NCI-H2107 (cell line): ENCODE results near the gene ADK.
"Not testable (repeated sequence)": the region's sequence is repeated elsewhere in the genome, so short reads cannot be mapped to it uniquely, and the experiment has no call there.

Experiments
- DNase-seq: peaks from one replicate; lab custom pipeline; 2025; lab: John Stamatoyannopoulos, UW

ADK gene

GRCh38 chr10:74300666-74301065, 149.6 kb downstream of the ADK start:
- no peak for DNase-seq

GRCh38 chr10:74305730-74306129, 154.7 kb downstream of the ADK start:
- no peak for DNase-seq

DNA sequence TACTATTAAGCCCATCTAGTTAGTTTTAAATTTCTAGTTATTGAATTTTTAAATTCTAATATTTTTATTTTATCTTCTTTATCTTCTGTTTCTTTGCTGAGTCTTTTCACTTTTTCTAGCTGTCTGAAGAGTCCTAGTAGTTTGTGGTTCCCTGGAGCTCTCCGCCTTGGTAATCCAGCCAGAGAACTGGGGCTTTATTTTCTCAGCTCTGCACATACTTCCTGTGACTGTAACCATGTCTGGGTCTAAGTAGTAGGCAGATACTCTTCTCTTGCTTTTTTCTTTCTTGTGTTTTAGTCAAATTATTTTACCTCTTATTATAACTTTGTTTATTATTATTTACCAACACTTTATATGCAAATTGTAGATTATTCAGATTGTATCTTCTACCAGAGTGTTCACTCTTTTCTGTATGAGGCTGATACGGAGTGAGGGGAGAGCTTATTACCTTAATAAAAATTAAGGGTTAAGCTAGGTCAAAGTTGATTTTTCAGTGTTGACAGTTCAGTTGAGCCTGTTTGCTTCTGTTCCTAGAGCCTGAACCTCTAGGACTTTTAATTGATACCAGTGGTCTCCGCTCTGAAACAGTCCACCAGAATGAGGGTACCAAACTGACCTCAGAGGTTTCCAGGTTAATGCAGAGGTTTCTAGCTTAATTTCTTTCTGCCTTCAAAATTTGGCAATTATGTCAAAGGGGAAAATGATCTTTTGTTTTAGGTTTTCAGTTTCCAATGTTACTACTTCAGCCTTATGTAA, 155.4 kb downstream of the ADK start:
- no peak for DNase-seq

- no peak for DNase-seq
These were observed 156.1 kb downstream of the ADK start for GRCh38 chr10:74307061-74307651.

- DNase-seq: no peak
These were observed 159.7 kb downstream of the ADK start for GRCh38 chr10:74310652-74311257.

- DNase-seq: no peak
These were observed 163.1 kb downstream of the ADK start for GRCh38 chr10:74314166-74314565.

DNA sequence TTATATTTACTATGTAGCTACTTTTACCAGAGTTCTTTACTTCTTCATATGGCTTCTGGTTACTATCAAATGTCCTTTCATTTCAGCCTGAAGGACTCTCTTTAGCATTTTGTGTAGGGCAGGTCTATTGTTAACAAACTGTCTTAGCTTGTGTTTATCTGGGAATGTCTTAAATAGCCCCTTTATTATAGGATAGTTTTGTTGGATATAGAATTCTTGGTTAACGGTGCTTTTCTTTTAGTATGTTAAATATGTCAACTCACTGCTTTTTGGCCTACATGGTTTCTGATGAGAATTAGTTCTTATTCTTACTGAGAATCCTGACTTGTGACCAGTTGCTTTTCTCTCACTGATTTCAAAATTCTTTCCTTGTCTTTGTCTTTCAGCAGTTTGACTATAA, 169.0 kb downstream of the ADK start:
- DNase-seq: no peak

GRCh38 chr10:74320717-74321116, 169.7 kb downstream of the ADK start:
- no peak for DNase-seq

- DNase-seq: no peak
These were observed 171.1 kb downstream of the ADK start for GRCh38 chr10:74322141-74322540.

DNA sequence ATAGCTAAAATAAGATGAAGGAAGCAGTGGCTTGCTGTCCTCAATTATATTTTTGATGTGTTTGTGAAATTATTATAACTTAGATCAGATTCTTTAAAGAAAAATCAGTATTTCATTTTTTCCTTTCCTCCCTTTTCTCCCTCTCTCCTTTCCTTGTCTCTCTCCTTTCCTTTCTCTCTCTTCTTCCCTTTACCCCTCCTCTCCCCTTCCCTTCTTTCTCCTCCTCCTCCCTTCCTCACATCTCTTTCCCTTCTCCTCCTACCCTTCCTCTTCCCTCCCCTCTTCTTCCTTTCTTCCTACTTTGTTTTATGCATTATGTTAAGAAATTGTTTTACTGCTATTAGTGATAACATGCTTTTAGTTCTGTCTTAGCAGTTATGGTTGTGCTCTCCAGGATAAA, 171.5 kb downstream of the ADK start:
- DNase-seq: no peak

DNA sequence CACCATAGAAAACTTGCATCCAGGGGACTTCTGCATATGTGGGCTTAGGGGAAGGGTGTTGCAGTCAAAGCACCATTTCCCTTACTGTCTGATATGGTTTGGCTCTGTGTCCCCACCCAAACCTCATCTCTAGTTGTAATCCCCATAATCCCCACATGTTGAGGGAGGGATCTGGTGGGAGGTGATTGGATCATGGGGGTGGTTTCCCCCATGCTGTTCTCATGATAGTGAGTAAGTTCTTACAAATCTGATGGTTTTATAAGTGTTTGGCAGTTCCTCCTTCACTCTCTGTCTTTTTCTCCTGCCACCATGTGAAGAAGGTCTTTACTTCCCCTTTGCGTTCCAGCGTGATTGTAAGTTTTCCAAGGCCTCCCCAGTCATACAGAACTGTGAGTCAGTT, 177.4 kb downstream of the ADK start:
- no peak for DNase-seq

GRCh38 chr10:74329873-74330272, 178.9 kb downstream of the ADK start:
- no peak for DNase-seq

- no peak for DNase-seq
These were observed 179.6 kb downstream of the ADK start for GRCh38 chr10:74330646-74331045.

DNA sequence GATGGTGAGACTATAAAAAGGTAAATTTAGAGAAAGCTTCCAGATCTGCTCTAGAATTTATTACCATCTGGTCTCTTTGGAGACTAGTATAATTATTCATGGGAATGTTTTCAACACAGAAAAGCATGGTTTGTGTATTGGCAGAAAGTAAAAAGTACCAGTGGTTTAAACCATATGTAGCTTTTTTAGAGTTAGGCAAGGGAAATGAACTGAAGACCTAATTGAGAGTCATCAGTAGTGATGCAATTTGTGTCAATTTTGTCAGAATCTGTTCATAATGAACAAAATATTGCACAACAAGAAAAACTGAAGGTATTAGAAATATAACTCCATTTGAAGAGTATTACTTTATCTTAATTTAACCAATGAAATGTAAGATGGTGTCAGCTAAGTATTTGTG, 181.4 kb downstream of the ADK start:
- no peak for DNase-seq

- no peak for DNase-seq
These were observed 182.2 kb downstream of the ADK start for GRCh38 chr10:74333174-74333573.

DNA sequence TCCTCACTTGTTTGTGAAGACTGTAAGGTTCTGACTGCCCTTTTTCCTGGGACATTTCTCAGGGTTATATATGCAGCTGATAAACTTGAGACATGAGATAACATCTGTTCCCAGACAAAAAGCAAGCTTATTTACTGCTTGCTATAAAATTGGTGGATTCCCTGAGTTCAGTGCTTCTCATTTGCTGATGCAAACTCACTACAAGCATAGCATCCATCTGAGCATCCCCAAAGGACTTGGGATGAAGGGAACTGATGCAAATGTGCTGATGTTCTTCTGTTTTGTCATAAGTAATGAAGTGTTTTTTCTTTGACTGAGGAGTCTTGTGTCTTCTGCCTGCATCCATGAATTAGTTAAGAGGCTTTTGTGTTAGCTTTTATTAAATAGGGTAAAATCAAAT, 183.2 kb downstream of the ADK start:
- DNase-seq: no peak

DNA sequence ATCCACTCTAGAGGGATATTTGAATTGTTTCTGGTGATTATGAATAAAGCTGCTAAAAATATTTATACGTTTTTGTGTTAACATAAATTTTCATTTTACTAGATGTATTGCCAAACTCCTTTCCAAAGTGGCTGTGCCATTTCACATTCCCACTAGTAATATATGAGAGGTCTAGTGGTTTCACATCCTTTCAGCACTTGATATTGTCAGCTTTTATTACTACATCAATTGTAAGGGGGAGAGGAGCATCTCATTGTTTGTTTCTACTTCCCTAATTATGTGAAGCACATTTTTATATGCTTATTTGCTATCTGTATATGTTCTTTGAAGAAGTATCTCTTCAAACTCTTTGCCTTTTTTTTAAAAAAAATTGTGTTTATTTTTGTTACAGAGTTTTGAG, 184.5 kb downstream of the ADK start:
- DNase-seq: no peak

DNA sequence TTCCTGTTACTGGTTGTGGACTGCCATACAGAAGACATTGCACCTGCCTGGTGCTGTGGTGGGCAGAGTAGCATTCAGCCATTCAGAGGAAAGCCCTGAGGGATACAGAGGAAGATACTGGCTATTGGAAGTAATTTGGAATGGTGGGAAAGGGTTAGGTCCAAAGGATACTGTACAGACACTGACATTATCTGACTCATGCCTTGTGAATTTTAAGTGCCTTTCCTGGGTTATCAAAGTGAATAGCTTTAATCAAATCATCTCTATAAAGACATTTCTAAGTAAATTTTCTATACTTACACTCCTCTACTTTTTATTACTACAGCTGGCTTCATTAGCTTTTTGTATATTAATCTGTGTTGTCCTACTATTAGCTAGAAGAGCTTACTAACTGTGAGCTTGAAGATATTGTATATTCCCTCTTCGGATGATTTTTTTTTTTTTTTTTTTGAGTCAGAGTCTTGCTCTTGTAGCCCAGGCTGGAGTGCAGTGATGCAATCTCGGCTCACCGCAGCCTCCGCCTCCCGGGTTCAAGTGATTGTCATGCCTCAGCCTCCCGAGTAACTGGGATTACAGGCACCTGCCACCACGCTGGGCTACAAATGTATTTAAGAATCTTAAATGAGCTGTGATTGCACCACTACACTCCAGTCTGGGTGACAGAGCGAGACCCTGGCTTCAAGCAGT, 186.5 kb downstream of the ADK start:
- no peak for DNase-seq

DNA sequence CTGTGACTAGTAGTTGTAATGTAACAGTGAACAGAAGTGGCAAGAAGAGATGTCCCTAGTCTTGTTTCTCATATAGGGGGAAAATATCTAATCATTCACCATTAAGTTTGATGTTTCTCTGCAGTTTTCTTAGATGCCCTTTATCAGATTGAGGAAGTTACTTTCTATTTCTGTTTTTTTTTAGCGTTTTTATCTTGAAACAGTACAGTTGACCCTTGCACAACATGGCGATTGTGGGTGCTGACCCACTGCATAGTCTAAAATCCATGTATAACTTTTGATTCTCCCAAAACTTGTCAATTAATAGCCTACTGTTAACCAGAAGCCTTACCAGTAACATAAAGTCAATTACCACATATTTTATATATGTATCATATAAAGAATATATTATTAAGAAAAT, 192.0 kb downstream of the ADK start:
- no peak for DNase-seq

- no peak for DNase-seq
These were observed 192.8 kb downstream of the ADK start for GRCh38 chr10:74343804-74344203.

DNA sequence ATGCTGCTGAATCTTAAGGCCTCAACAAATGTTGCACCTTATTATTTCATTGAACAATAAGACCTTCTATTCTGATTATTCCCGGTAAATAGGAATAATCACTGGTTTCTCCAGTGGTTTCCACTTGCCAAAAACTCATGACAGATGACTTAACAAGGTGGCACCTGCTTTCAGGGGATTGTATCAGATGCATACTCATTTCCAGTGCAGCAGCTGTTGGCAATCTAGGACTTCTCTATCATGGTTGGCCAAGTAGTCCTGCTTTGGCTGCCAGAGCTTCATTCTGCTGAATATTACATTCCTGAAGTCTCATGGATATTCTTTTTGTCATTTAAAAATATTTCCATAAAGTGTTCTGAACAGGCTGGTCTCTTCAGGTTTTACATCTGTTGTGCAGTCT, 193.3 kb downstream of the ADK start:
- no peak for DNase-seq

- DNase-seq: no peak
These were observed 196.5 kb downstream of the ADK start for GRCh38 chr10:74347522-74347921.

GRCh38 chr10:74353021-74353420, 202.0 kb downstream of the ADK start:
- not testable (repeated sequence) for DNase-seq
